HepG2 (cell line): Measurements from ENCODE around the gene HPS3. TPM values are rescaled to one million over a fixed set of nuclear protein-coding genes. Genes with fewer than 3 reads are reported as not detected.

Source experiments
- ATF1 ChIP-seq: IDR thresholded peaks from 2 replicates; pipeline ENCODE4 v1.6.1; 2016; ENCODE audit warnings: mild to moderate bottlenecking, control low read depth
- ATF3 ChIP-seq: sonication (generic); formaldehyde crosslinking; IDR thresholded peaks from 2 replicates; pipeline ENCODE4 v1.4.0; 2020; ENCODE audit warnings: missing genetic modification reagents
- HNF4A ChIP-seq: sonication (generic); formaldehyde crosslinking; IDR thresholded peaks from 2 replicates; pipeline ENCODE4 v1.4.0; 2020; ENCODE audit warnings: missing genetic modification reagents
- HOXA5 ChIP-seq: sonication (generic); formaldehyde crosslinking; IDR thresholded peaks from 2 replicates; pipeline ENCODE4 v1.4.0; 2020; ENCODE audit warnings: missing genetic modification reagents
- ISX ChIP-seq: sonication (generic); formaldehyde crosslinking; conservative IDR thresholded peaks from 2 replicates; pipeline ENCODE4 v1.5.0; 2020; ENCODE audit warnings: missing genetic modification reagents
- KDM5B ChIP-seq: sonication (generic); formaldehyde crosslinking; IDR thresholded peaks from 2 replicates; pipeline ENCODE4 v1.4.0; 2020; ENCODE audit warnings: missing genetic modification reagents, mild to moderate bottlenecking, borderline replicate concordance
- MTF1 ChIP-seq: sonication (generic); formaldehyde crosslinking; IDR thresholded peaks from 2 replicates; pipeline ENCODE4 v1.5.0; 2020; ENCODE audit warnings: missing genetic modification reagents
- NCOA1 ChIP-seq: sonication (generic); formaldehyde crosslinking; IDR thresholded peaks from 2 replicates; pipeline ENCODE4 v1.9.0; 2021; ENCODE audit warnings: missing genetic modification reagents
- NFE2L2 ChIP-seq: fragments of 150-350 bp; IDR thresholded peaks from 2 replicates; pipeline ENCODE4 v1.6.1; 2014; ENCODE audit warnings: low read length
- NFIC ChIP-seq: IDR thresholded peaks from 2 replicates; pipeline ENCODE4 v1.6.1; 2012; ENCODE audit warnings: mild to moderate bottlenecking, low read length, inconsistent platforms
- PTBP1 ChIP-seq: fragments of 200-400 bp; formaldehyde crosslinking; IDR thresholded peaks from 2 replicates; pipeline ENCODE4 v1.6.1; 2018; ENCODE audit warnings: low read length, low read depth; ENCODE audit not compliant: poor library complexity, severe bottlenecking
- RBFOX2 ChIP-seq: fragments of 200-400 bp; formaldehyde crosslinking; IDR thresholded peaks from 2 replicates; pipeline ENCODE4 v1.6.1; 2017; ENCODE audit warnings: low read depth, mild to moderate bottlenecking, low read length
- RBM39 ChIP-seq: fragments of 200-400 bp; formaldehyde crosslinking; IDR thresholded peaks from one replicate; pipeline ENCODE4 v1.6.1; 2018; ENCODE audit warnings: antibody characterized with exemption, mild to moderate bottlenecking, low read depth, low read length; ENCODE audit not compliant: poor library complexity, severe bottlenecking
- REPIN1 ChIP-seq: sonication (generic); formaldehyde crosslinking; IDR thresholded peaks from 2 replicates; pipeline ENCODE4 v1.8.0; 2022; ENCODE audit warnings: missing genetic modification reagents, low read depth, mild to moderate bottlenecking, borderline replicate concordance
- RNF219 ChIP-seq: sonication (generic); formaldehyde crosslinking; IDR thresholded peaks from 2 replicates; pipeline ENCODE4 v1.5.0; 2020; ENCODE audit warnings: mild to moderate bottlenecking, missing genetic modification reagents
- SAP130 ChIP-seq: IDR thresholded peaks from 2 replicates; pipeline ENCODE4 v1.6.1; 2016; ENCODE audit warnings: low read depth
- SMYD3 ChIP-seq: sonication (generic); formaldehyde crosslinking; IDR thresholded peaks from 2 replicates; pipeline ENCODE4 v1.8.1; 2023; ENCODE audit warnings: mild to moderate bottlenecking, missing genetic modification reagents
- SSRP1 ChIP-seq: IDR thresholded peaks from 2 replicates; pipeline ENCODE4 v1.6.1; 2016; ENCODE audit warnings: control low read depth
- U2AF2 ChIP-seq: fragments of 200-400 bp; formaldehyde crosslinking; IDR thresholded peaks from 2 replicates; pipeline ENCODE4 v1.6.1; 2017; ENCODE audit warnings: low read depth, mild to moderate bottlenecking, low read length
- XRCC5 ChIP-seq: fragments of 200-400 bp; formaldehyde crosslinking; optimal IDR thresholded peaks from 2 replicates; pipeline ENCODE3; 2017; ENCODE audit warnings: mild to moderate bottlenecking, low read length
- ZFP41 ChIP-seq: sonication (generic); formaldehyde crosslinking; IDR thresholded peaks from 2 replicates; pipeline ENCODE4 v1.4.0; 2020; ENCODE audit warnings: mild to moderate bottlenecking, missing genetic modification reagents, borderline replicate concordance
- ZMYM2 ChIP-seq: sonication (generic); formaldehyde crosslinking; IDR thresholded peaks from 2 replicates; pipeline ENCODE4 v1.8.0; 2022; ENCODE audit warnings: mild to moderate bottlenecking, missing genetic modification reagents
- ZMYM3 ChIP-seq: sonication (generic); formaldehyde crosslinking; IDR thresholded peaks from 2 replicates; pipeline ENCODE4 v1.5.1; 2020; ENCODE audit warnings: mild to moderate bottlenecking, missing genetic modification reagents
- ZMYM4 ChIP-seq: sonication (generic); formaldehyde crosslinking; IDR thresholded peaks from 2 replicates; pipeline ENCODE4 v1.8.1; 2023; ENCODE audit warnings: mild to moderate bottlenecking, missing genetic modification reagents
- ZNF160 ChIP-seq: sonication (generic); formaldehyde crosslinking; IDR thresholded peaks from 2 replicates; pipeline ENCODE4 v1.8.0; 2022; ENCODE audit warnings: mild to moderate bottlenecking, inconsistent platforms, missing genetic modification reagents
- ZNF180 ChIP-seq: sonication (generic); formaldehyde crosslinking; IDR thresholded peaks from 2 replicates; pipeline ENCODE4 v1.4.0; 2020; ENCODE audit warnings: low read depth, missing genetic modification reagents, borderline replicate concordance
- ZNF33B ChIP-seq: sonication (generic); formaldehyde crosslinking; IDR thresholded peaks from 2 replicates; pipeline ENCODE4 v1.5.1; 2020; ENCODE audit warnings: mild to moderate bottlenecking, missing genetic modification reagents
- ZNF446 ChIP-seq: sonication (generic); formaldehyde crosslinking; IDR thresholded peaks from 2 replicates; pipeline ENCODE4 v1.5.0; 2020; ENCODE audit warnings: mild to moderate bottlenecking, missing genetic modification reagents
- ZNF788 ChIP-seq: sonication (generic); formaldehyde crosslinking; IDR thresholded peaks from 2 replicates; pipeline ENCODE4 v1.5.0; 2020; ENCODE audit warnings: mild to moderate bottlenecking, missing genetic modification reagents, borderline replicate concordance
- polyA plus RNA-seq, 8 experiments: library from polyadenylated mRNA; depleted of rRNA in 3 of 8; stranded (reverse) in 7 of 8; unstranded in 1 of 8; fragments of >200 nt; fragmentation: Illumina TruSeq in 4 of 8; extraction: Trizol in 4 of 8; gene quantifications; 2 replicates each; pipeline versions ENCODE4 v1.2.1 to v1.2.3, GENCODE V29; 2011 to 2016; ENCODE audit warnings: low read depth in 4 of 8, missing spikeins in 1 of 8, mixed read lengths in 1 of 8; ENCODE audit not compliant: insufficient read depth in 1 of 8
- total RNA-seq, 5 experiments: library from RNA; depleted of rRNA; stranded (reverse); fragments of >200 nt; fragmentation: Illumina TruSeq; extraction: Trizol; gene quantifications; 2 replicates each; pipeline ENCODE4 v1.2.3, GENCODE V29; 2016; ENCODE audit warnings: low read depth in 1 of 5

Gene HPS3
- total and polyA plus RNA-seq, 2 of the 13 experiments (the other 11 are each of a cell fraction or from before 2014, with no cell fraction given) = 9.5 to 18.9 TPM

- no peak for TF ChIP-seq ZMYM3 (CRISPR knock-in tag)
- peak; percentile 72 for TF ChIP-seq XRCC5
- peak; percentile 37; the same call in 1 of the 2 replicates for TF ChIP-seq ZNF446 (CRISPR knock-in tag)
- no peak for TF ChIP-seq SSRP1
- peak; percentile 72 for TF ChIP-seq ZNF33B (CRISPR knock-in tag)
- TF ChIP-seq REPIN1 (CRISPR knock-in tag) = peak; percentile 81
- TF ChIP-seq ZNF180 (CRISPR knock-in tag) = peak; percentile 83; the same call in 1 of the 2 replicates
- TF ChIP-seq KDM5B (CRISPR knock-in tag) = peak; percentile 87; the same call in 1 of the 2 replicates
- no peak; the same call in 1 of the 2 replicates for TF ChIP-seq HNF4A (CRISPR knock-in tag)
- TF ChIP-seq RNF219 (CRISPR knock-in tag) = no peak
- peak; percentile 92; the same call in 1 of the 2 replicates for TF ChIP-seq ISX (CRISPR knock-in tag)
- peak; percentile 78 for TF ChIP-seq SAP130 (CRISPR knock-in tag)
- TF ChIP-seq RBFOX2 = peak; percentile 70
- peak; percentile 60 for TF ChIP-seq ZMYM2
- TF ChIP-seq U2AF2 = no peak
- peak; percentile 80 for TF ChIP-seq ZNF788 (CRISPR knock-in tag)
- no peak for TF ChIP-seq RBM39
- TF ChIP-seq ZNF160 (CRISPR knock-in tag) = peak; percentile 76; the same call in 1 of the 2 replicates
- TF ChIP-seq ATF1 (CRISPR knock-in tag) = peak; percentile 74
- TF ChIP-seq NFIC = no peak
- TF ChIP-seq SMYD3 (CRISPR knock-in tag) = peak; percentile 60; the same call in 1 of the 2 replicates
- no peak for TF ChIP-seq ATF3 (CRISPR knock-in tag)
- TF ChIP-seq ZMYM4 (CRISPR knock-in tag) = peak; percentile 89
- TF ChIP-seq ZFP41 = peak; percentile 74; the same call in 1 of the 2 replicates
- no peak for TF ChIP-seq NCOA1 (CRISPR knock-in tag)
- TF ChIP-seq NFE2L2 = no peak
- TF ChIP-seq MTF1 (CRISPR knock-in tag) = peak; percentile 94; the same call in 1 of the 2 replicates
- peak; percentile 90 for TF ChIP-seq HOXA5 (CRISPR knock-in tag)
- TF ChIP-seq PTBP1 = no peak
These were observed 43.0 kb upstream of the HPS3 start, which contains the start of gene HLTF (continued) for GRCh38 chr3:149086232-149086988.
